H9 (cell line): Measurements from ENCODE around the gene GSE1. TPM values are rescaled to one million over a fixed set of nuclear protein-coding genes. Genes with fewer than 3 reads are reported as not detected.

Experiments
- DNase-seq: peaks from one replicate; pipeline ENCODE4 v3.0.0-alpha.2; 2017
- H2AFZ ChIP-seq: one replicate; pipeline ENCODE4 v1.6.1; 2013; ENCODE audit warnings: mild to moderate bottlenecking, low read length, control low read depth, moderate library complexity
- H2AK5ac ChIP-seq: 2 replicates; pipeline ENCODE4 v1.6.1; 2013; ENCODE audit warnings: low read length, control low read depth, mixed read lengths; ENCODE audit not compliant: insufficient read length
- H2BK120ac ChIP-seq: one replicate; pipeline ENCODE4 v1.6.1; 2013; ENCODE audit warnings: low read depth, mild to moderate bottlenecking, low read length, control low read depth, inconsistent platforms; ENCODE audit not compliant: poor library complexity, severe bottlenecking
- H2BK12ac ChIP-seq: 2 replicates; pipeline ENCODE4 v1.6.1; 2013; ENCODE audit warnings: low read length, control low read depth, mixed read lengths, low read depth; ENCODE audit not compliant: insufficient read length
- H2BK15ac ChIP-seq: 2 replicates; pipeline ENCODE4 v1.6.1; 2013; ENCODE audit warnings: low read depth, low read length, control low read depth
- H2BK20ac ChIP-seq: one replicate; pipeline ENCODE4 v1.6.1; 2013; ENCODE audit warnings: low read depth, mild to moderate bottlenecking, low read length, control low read depth, inconsistent platforms; ENCODE audit not compliant: poor library complexity, severe bottlenecking
- H2BK5ac ChIP-seq: 2 replicates; pipeline ENCODE4 v1.6.1; 2013; ENCODE audit warnings: low read length, control low read depth, mixed read lengths; ENCODE audit not compliant: insufficient read length
- H3K14ac ChIP-seq: 2 replicates; pipeline ENCODE4 v1.6.1; 2013; ENCODE audit warnings: low read length, control low read depth; ENCODE audit not compliant: insufficient read depth
- H3K18ac ChIP-seq: 2 replicates; pipeline ENCODE4 v1.6.1; 2013; ENCODE audit warnings: low read depth, mild to moderate bottlenecking, mixed read lengths, low read length, control low read depth; ENCODE audit not compliant: insufficient read length
- H3K23ac ChIP-seq: 2 replicates; pipeline ENCODE4 v1.6.1; 2013; ENCODE audit warnings: low read length, control low read depth, mixed read lengths, low read depth; ENCODE audit not compliant: insufficient read length
- H3K23me2 ChIP-seq: 2 replicates; pipeline ENCODE4 v1.6.1; 2013; ENCODE audit warnings: low read depth, mild to moderate bottlenecking, mixed read lengths, low read length, control low read depth; ENCODE audit not compliant: insufficient read length, poor library complexity, severe bottlenecking
- H3K27ac ChIP-seq: 2 replicates; pipeline ENCODE4 v1.5.1; 2013; ENCODE audit warnings: low read length, control low read depth, mixed read lengths, low read depth; ENCODE audit not compliant: insufficient read length
- H3K27me3 ChIP-seq: 2 replicates; pipeline ENCODE4 v1.6.1; 2013; ENCODE audit warnings: low read length, control low read depth, inconsistent platforms; ENCODE audit not compliant: insufficient read depth
- H3K4ac ChIP-seq: 2 replicates; pipeline ENCODE4 v1.6.1; 2013; ENCODE audit warnings: low read depth, mild to moderate bottlenecking, control low read depth, inconsistent platforms, low read length, moderate library complexity
- H3K4me1 ChIP-seq: 2 replicates; pipeline ENCODE4 v1.6.1; 2013; ENCODE audit warnings: low read length, control low read depth, inconsistent platforms; ENCODE audit not compliant: insufficient read depth
- H3K4me2 ChIP-seq: 2 replicates; pipeline ENCODE4 v1.6.1; 2013; ENCODE audit warnings: low read length, control low read depth, mixed read lengths; ENCODE audit not compliant: insufficient read length, insufficient read depth
- H3K56ac ChIP-seq: 2 replicates; pipeline ENCODE4 v1.6.1; 2013; ENCODE audit warnings: low read depth, mild to moderate bottlenecking, mixed read lengths, low read length, control low read depth; ENCODE audit not compliant: insufficient read length
- H3K79me1 ChIP-seq: 2 replicates; pipeline ENCODE4 v1.6.1; 2013; ENCODE audit warnings: low read depth, mild to moderate bottlenecking, moderate library complexity, low read length, control low read depth, inconsistent platforms; ENCODE audit not compliant: insufficient read depth, poor library complexity, severe bottlenecking
- H3K79me2 ChIP-seq: 2 replicates; pipeline ENCODE4 v1.6.1; 2013; ENCODE audit warnings: low read length, control low read depth, inconsistent platforms; ENCODE audit not compliant: insufficient read depth
- H3K9ac ChIP-seq: 2 replicates; pipeline ENCODE4 v1.6.1; 2013; ENCODE audit warnings: low read length, control low read depth, mixed read lengths; ENCODE audit not compliant: insufficient read length; ENCODE audit errors: extremely low read depth
- H3K9me3 ChIP-seq: one replicate; pipeline ENCODE4 v1.6.1; 2013; ENCODE audit warnings: low read depth, low read length, inconsistent platforms; ENCODE audit not compliant: control insufficient read depth
- H3T11ph ChIP-seq: one replicate; pipeline ENCODE4 v1.6.1; 2013; ENCODE audit warnings: mild to moderate bottlenecking, low read length, control low read depth, inconsistent platforms
- H4K20me1 ChIP-seq: one replicate; pipeline ENCODE4 v1.6.1; 2013; ENCODE audit not compliant: control insufficient read depth, insufficient read length, insufficient read depth
- H4K5ac ChIP-seq: 2 replicates; pipeline ENCODE4 v1.6.1; 2013; ENCODE audit warnings: low read depth, mild to moderate bottlenecking, mixed read lengths, low read length, control low read depth; ENCODE audit not compliant: insufficient read length
- H4K8ac ChIP-seq: replicated peaks from 2 replicates; pipeline ENCODE4 v1.6.1; 2013; ENCODE audit warnings: low read length, control low read depth, mixed read lengths, low read depth; ENCODE audit not compliant: insufficient read length
- H4K91ac ChIP-seq: 2 replicates; pipeline ENCODE4 v1.6.1; 2013; ENCODE audit warnings: low read depth, mild to moderate bottlenecking, moderate library complexity, mixed read lengths, low read length, control low read depth; ENCODE audit not compliant: insufficient read length
- H3K27ac Mint-ChIP-seq, 3 experiments: 2 replicates in 2 of 3; 3 replicates in 1 of 3; pipeline ENCODE4 v1.8.0; 2020 to 2021; ENCODE audit warnings: mixed read lengths in 3 of 3, mild to moderate bottlenecking in 1 of 3, moderate library complexity in 1 of 3
- H3K27me3 Mint-ChIP-seq: 2 replicates; pipeline ENCODE4 v1.8.0; 2021; ENCODE audit warnings: low read depth, mild to moderate bottlenecking, moderate library complexity, mixed read lengths
- H3K36me3 Mint-ChIP-seq, 3 experiments: 2 replicates in 2 of 3; 3 replicates in 1 of 3; pipeline ENCODE4 v1.8.0; 2020 to 2021; ENCODE audit warnings: low read depth in 3 of 3, mixed read lengths in 3 of 3; ENCODE audit not compliant: insufficient read depth in 1 of 3
- H3K4me1 Mint-ChIP-seq, 2 experiments: 2 replicates each; pipeline ENCODE4 v1.8.0; 2020; ENCODE audit warnings: mixed read lengths in 2 of 2
- H3K4me3 Mint-ChIP-seq, 2 experiments: 2 replicates in 1 of 2; 3 replicates in 1 of 2; pipeline ENCODE4 v1.8.0; 2020 to 2021; ENCODE audit warnings: mild to moderate bottlenecking in 2 of 2, mixed read lengths in 2 of 2, moderate library complexity in 1 of 2
- H3K9me3 Mint-ChIP-seq, 2 experiments: 2 replicates in 1 of 2; 3 replicates in 1 of 2; pipeline ENCODE4 v1.8.0; 2020; ENCODE audit warnings: mild to moderate bottlenecking in 2 of 2, mixed read lengths in 2 of 2, moderate library complexity in 1 of 2
- CTCF ChIP-seq: fragments of 200-600 bp; sonication (generic); conservative IDR thresholded peaks from 3 replicates; pipeline ENCODE4 v1.8.0; 2021; ENCODE audit warnings: antibody characterized with exemption, mild to moderate bottlenecking
- WGBS: extraction: QIAGEN DNeasy Blood & Tissue Kit; methylation state at CpG from one replicate; pipeline ENCODE4 v1.1.7; 2013; ENCODE audit warnings: missing lambda C conversion rate, low lambda C conversion rate, mixed read lengths; ENCODE audit not compliant: insufficient read length; ENCODE audit errors: extremely low coverage; 5-methylcytosine and 5-hydroxymethylcytosine counted together
- total RNA-seq: library from RNA; stranded (reverse); gene quantifications from 2 replicates; pipeline ENCODE4 v1.2.1, GENCODE V29; 2021

The GSE1 gene
- total RNA-seq, 1 experiment from 2014 or later = 125 TPM

- Histone ChIP-seq H3K23me2 (no peaks in the 10 kb centered on the region), H2BK5ac (no peak overlapping the region), H3K4me1 (no peaks in the 10 kb centered on the region), H4K5ac (no peak overlapping the region), H3K9ac (no peak overlapping the region), H3K79me2 (peaks cover 3% of the 10 kb centered on the region; the same call in 1 of the 2 replicates), H2AK5ac (no peak overlapping the region), H3K4ac (no peak overlapping the region), H3K23ac (no peak overlapping the region), H2AFZ (no peak overlapping the region), H3K9me3 (no peaks in the 10 kb centered on the region), H3T11ph (no peak overlapping the region), H2BK15ac (no peak overlapping the region), H4K20me1 (no peaks in the 10 kb centered on the region), H3K79me1 (no peaks in the 10 kb centered on the region), H2BK20ac (no peak overlapping the region), H2BK12ac (no peak overlapping the region), H3K4me2 (no peak overlapping the region), H3K56ac (no peak overlapping the region), H3K27ac (no peak overlapping the region), H2BK120ac (no peak overlapping the region), H3K18ac (no peak overlapping the region), H3K27me3 (no peaks in the 10 kb centered on the region), H3K14ac (no peak overlapping the region), H4K91ac (no peak overlapping the region), H4K8ac (no peak overlapping the region)
- Mint-ChIP-seq H3K4me1 (peaks cover 5 to 6% of the 10 kb centered on the region in 2 experiments), H3K27ac (peak overlapping the region in 2 of 3 experiments; percentile 41 to 78; a peak in 3 of 7 replicates), H3K4me3 (no peak overlapping the region), H3K36me3 (peaks cover 19 to 84% (median 62%) of the 10 kb centered on the region in 3 experiments; a peak in 6 of 7 replicates), H3K9me3 (no peaks in the 10 kb centered on the region), H3K27me3 (no peaks in the 10 kb centered on the region; the same call in 1 of the 2 replicates)
- TF ChIP-seq CTCF = no peak
- DNase-seq = no peak
- no CpG with 5 or more reads among the region's 6 CpGs for WGBS
Measured at GRCh38 chr16:85679870-85680269, 66.7 kb downstream of the GSE1 start.
